Motor neuron (in vitro differentiated cells): ENCODE measurements around the gene PRSS12. TPM values are rescaled to one million over a fixed set of nuclear protein-coding genes. Genes with fewer than 3 reads are reported as not detected.

ENCODE experiments used
- ATAC-seq, 8 experiments: fragments of 200-7000 bp; cut with Tn5 transposase; replicated peaks in 6 of 8; 2 replicates each; pipeline ENCODE4 v1.8.0; 2021; ENCODE audit warnings: mild to moderate bottlenecking in 8 of 8, moderate library complexity in 8 of 8
- H3K27ac ChIP-seq, 2 donors: fragments of 250-450 bp; sonication (Bioruptor Pico); 2 replicates each; pipeline ENCODE4 v1.9.0; 2021; ENCODE audit warnings: antibody characterized with exemption in 2 of 2, mild to moderate bottlenecking in 2 of 2, moderate library complexity in 1 of 2
- H3K4me1 ChIP-seq, 2 donors: fragments of 250-450 bp; sonication (Bioruptor Pico); replicated peaks in 1 of 2; 2 replicates each; pipeline ENCODE4 v1.6.1; 2021; ENCODE audit warnings: antibody characterized with exemption in 2 of 2, mild to moderate bottlenecking in 2 of 2, moderate library complexity in 1 of 2
- H3K4me3 ChIP-seq, 5 donors: fragments of 250-450 bp; sonication (Bioruptor Pico); 2 replicates each; pipeline ENCODE4 v1.9.0; 2021; ENCODE audit warnings: antibody characterized with exemption in 5 of 5, mild to moderate bottlenecking in 5 of 5, moderate library complexity in 4 of 5
- WGBS, 10 experiments: fragments of 450-650 bp; shearing (Covaris generic); methylation state at CpG; one replicate each; pipeline ENCODE4 v1.0.0; 2022; 5-methylcytosine and 5-hydroxymethylcytosine counted together
- in situ Hi-C, 9 experiments: fragments of 400-800 bp; cut with MboI; loops; one replicate each; pipeline ENCODE4 v1.15.0; 2021; ENCODE audit warnings: low sequenced_read_pairs in 9 of 9, low pct_unique_long_range_greater_than_20kb in 2 of 9; ENCODE audit not compliant: unreplicated experiment in 9 of 9
- total RNA-seq, 8 experiments: library from RNA; unstranded; fragments of 300-600 nt; gene quantifications; 2 replicates each; pipeline versions ENCODE4 v1.2.3 to v1.2.4, GENCODE V29; 2022

Gene PRSS12
- total RNA-seq, 8 experiments from 2014 or later = 1.9 to 1,684 (median 6.1) TPM

DNA sequence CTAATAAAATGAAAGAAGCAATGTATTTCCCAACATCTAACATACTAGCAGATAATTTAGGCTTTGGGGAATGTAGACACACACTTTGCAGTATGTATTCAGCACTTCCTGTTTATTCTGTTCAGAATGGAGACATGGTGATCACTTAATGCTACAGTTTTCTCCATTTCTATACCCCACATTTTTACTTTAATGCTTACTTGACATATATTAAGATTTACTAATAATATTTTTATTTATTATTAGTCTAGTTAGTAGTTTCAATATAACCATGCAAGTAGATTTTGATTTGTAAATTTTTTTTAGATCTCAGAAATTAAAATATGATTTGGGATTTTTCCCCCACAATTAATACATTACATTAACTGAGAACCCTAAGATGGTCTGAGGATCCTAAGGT is 98.4 kb downstream of the PRSS12 start:
- Histone ChIP-seq H3K4me1 (no peaks in the 10 kb centered on the region), H3K4me3 (no peak overlapping the region), H3K27ac (no peak overlapping the region)
- in situ Hi-C loops = loop anchor here in 1 of 9 experiments (25.0 kb wide), 1 partner anchor 1117 kb away; no protein-coding TSS in a partner anchor
- ATAC-seq = no peak

DNA sequence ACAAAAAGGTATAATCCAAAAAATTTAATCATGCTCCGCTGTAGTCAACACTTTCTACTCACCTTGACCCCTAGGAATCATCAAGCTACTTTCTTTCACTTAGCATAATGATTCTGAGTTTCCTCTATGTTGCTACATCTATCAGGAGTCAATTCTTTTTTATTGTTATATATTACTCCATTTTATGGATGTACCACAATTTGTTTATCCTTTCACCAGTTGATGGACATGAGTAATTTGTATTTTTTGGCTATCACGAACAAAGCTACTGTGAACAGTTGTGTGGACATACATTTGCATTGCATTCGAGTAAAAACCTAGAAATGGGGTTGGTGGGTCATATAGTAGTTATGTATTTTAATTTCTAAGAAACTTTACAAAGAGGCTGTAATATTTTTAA is 102.9 kb downstream of the PRSS12 start:
- WGBS, 10 experiments = 19 to 100% (median 80%) methylated on average over 1 to 3 of the region's 3 CpGs
- Histone ChIP-seq H3K4me1 (no peaks in the 10 kb centered on the region), H3K27ac (no peak overlapping the region), H3K4me3 (no peak overlapping the region)
- in situ Hi-C loops = loop anchor here in 3 of 9 experiments (25.0 kb wide), 2 partner anchors 438 to 1113 kb away; no protein-coding TSS in a partner anchor
- no peak for ATAC-seq

DNA sequence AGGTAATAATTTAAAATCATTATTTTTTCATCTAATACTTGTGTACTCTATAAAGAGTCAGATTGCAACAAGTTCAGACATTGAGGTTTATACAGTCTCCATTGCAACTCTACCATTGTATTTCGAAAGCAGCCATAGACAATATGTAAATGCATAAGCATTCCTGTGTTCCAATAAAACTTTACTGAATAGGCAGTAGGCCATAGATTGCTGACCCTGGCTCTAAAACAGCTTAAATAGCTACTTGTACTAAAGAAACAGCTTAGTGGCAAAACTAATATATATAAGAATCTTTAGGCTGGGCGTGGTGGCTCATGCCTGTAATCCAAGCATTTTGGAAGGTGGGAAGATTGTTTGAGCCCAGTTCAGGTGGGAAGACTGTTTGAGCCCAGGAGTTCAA is 115.3 kb downstream of the PRSS12 start:
- 10 to 100% (median 86%) methylated on average over 1 to 2 of the region's 2 CpGs for WGBS, 10 experiments
- Histone ChIP-seq H3K4me1 (no peaks in the 10 kb centered on the region), H3K4me3 (no peak overlapping the region), H3K27ac (no peak overlapping the region)
- ATAC-seq = no peak
- in situ Hi-C loops = loop anchor here in 2 of 9 experiments (25.0 kb wide), 2 partner anchors 425 to 1100 kb away; no protein-coding TSS in a partner anchor

DNA sequence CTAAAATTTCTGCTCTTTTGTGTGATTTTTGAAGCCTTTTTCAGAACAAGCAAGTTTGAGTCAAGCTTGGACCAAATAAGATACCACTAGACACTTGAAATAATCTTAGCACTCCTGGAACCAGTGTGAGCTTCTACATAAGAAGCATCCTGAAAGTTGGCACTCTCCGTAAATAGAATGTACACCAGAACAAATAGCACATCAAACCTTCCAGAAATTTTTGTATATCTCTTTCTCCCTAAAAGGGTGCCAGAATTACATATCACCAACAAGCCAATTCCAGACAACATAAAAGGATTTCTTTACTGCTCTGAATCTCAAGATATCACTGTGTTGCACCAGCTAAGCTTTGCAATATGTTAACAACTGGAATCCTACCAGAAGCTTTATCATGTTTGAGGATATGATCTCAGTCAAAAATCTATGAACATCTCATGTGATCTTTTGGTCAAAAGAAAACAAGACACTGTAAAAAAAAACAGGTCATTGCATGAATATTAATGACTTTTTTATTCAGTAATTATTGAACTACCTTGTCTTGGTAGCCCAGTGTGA is 117.2 kb downstream of the PRSS12 start:
- no peak for ATAC-seq
- Histone ChIP-seq H3K27ac (no peak overlapping the region), H3K4me1 (no peaks in the 10 kb centered on the region), H3K4me3 (no peak overlapping the region)
- in situ Hi-C loops = loop anchor here in 2 of 9 experiments (25.0 kb wide), 2 partner anchors 423 to 1098 kb away; no protein-coding TSS in a partner anchor
- WGBS, 10 experiments = 33 to 100% (median 100%) methylated on average over 1 of the region's 1 CpG; no CpG with 5 or more reads in 3 of the 10 experiments
